CD4-positive, alpha-beta T cell treated with Interleukin-2 at 100 ng/mL for 4 hours (primary cell): ENCODE results near the gene TMEM201.

Source experiments
- DNase-seq: peaks from one replicate; pipeline ENCODE4 v3.0.0-alpha.2; 2020; ENCODE audit warnings: low spot score

Gene TMEM201

DNA sequence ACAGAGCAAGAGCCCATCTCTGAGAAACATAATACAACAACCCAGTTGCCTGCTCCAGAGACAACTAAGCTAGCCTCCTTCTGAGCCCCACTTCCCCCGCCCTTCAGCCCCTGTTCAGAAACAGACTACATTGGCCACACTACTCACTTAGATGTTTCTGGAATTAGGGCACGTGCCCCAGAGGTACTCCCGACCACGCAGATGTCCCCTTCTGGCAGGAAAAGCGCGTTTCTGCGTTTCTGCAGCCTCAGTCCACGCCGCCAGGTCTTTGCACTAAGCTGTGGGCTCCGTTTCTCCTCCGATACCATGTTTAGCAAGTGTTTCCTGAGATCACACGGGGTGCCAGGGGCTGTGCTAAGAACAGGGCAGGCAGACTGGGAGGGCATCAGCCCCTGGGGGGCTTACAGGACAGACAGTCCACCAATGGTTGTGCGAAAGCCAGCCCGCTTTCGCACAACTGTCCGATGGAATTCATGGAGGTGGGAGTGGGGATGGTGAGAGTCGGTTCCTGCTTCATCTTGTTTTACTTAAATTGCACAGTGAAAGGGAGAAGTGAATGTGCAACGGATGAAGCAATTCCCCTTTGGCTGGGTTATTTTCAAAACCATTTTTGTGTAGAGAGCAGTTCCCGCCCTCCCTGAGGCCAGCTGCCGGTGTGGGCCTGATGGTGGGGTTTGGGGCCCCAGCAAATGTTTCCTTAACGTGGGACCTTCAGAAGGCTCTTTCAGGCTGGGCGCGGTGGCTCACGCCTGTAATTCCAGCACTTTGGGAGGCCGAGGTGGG lies 65.5 kb downstream of the TMEM201 start:
- no peak for DNase-seq

DNA sequence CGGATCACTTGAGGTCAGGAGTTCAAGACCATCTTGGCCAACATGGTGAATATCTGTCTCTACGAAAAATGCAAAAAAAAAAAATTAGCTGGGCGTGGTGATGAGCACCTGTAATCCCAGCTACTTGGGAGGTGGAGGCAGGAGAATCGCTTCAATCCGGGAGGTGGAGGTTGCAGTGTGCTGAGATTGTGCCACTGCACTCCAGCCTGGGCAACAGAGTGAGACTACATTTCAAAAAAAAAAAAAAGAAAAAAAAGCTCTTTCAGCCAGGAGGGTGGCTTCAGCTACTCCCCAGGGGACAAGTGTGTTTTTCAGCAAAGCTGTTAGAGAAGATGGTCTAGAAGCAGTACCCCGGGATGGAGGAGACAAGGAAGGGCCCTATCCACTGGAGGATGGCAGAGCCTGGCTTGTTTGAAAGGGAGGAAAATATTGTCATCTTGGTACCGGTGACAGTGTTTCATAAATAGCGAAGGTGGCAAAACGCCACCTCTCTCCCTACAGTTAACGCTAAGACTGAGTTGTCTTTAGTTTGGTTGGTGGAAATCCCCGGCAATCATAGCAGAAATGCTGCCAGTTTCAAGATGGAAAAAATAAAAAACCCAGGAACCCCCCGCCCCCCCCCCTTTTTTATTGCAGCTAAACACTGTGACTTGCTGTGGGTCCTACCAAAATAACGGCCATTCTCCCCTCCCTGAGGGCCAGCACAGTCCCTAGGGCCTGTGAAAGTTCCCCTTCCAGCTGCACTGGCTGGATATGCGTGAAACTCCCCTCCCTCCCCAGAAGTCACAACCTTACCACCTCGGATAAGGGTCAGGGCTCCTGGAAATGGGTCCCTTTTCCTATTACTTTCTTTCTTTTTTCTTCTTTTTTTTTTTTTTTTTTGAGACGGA lies 66.4 kb downstream of the TMEM201 start:
- peak; percentile 68 for DNase-seq

DNA sequence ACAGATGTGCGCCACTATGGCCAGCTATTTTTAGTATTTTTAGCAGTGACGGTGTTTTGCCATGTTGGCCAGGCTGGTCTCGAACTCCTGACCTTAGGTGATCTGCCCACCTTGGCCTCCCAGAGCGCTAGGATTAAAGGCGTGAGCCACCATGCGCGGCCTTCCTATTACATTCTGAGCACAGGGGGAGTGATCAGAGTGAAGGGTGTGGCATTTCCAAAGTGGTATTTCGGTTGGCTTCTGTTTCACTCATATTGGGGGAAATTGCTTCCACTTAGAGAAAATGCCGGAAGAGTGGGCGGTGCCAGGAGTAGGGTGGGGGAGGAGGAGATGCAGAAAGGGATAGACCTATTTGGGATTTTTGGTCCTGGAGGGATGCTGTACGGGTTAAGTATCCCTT lies 67.1 kb downstream of the TMEM201 start:
- DNase-seq: no peak

DNA sequence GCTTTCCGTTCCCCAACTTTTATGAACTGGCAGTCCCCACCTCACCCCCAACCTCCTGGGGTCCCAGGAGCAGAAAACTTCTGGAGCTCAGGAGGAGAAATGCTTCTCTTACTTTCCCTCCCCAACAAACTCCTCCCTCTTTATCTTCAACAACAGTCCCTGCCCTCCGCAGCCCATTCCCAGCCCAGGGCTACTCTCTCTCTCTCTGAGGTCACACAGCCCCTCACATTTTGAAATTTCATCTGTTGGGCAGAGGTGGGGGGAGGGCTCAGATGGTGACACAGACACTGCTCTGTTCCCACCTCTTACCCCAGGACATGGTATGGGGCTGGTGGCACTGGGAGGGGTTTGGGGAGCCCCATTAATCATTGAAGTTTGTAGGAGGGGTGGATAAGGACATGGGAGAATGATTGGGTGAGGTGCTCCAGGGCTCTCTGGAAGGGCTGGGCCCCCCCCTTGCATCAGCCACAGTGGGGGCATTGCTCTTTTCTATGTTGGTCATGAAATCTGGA lies 68.9 kb downstream of the TMEM201 start:
- no peak for DNase-seq

DNA sequence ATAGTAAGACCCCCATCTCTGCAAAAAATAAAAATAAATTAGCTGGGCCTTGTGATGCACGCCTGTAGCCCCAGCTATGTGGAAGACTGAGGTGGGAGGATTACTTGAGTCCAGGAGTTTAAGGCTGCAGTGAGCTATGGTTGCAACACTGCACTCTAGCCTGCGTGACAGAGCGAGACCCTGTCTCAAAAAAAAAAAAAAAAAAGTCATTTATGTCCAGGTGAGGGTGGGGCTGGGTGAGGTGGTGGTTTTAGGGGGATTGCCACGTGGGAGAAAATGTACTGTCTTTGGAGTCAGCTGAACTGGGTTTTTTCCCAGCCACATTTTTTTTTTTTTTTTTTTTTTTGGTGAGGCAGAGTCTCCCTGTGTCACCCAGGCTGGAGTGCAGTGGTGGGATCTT lies 69.5 kb downstream of the TMEM201 start:
- peak; percentile 21 for DNase-seq

DNA sequence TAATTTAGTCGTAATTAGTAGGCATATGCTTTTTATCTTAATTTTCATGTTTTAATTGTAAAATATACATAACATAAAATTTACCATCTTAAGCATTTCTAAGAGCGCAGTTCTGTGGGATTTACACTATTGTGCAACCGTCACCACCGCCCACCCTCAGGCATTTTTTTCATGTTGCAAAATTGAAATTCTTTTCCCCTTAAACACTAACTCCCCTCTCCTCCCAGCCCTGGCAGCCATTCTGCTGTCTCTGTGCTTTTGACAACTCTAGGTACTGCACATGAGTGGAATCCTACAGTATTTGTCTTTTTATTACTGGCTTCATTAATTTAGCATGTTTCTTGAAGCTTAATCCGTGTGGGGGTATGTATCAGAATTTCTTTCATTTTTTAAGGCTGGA lies 70.6 kb downstream of the TMEM201 start:
- no peak for DNase-seq

DNA sequence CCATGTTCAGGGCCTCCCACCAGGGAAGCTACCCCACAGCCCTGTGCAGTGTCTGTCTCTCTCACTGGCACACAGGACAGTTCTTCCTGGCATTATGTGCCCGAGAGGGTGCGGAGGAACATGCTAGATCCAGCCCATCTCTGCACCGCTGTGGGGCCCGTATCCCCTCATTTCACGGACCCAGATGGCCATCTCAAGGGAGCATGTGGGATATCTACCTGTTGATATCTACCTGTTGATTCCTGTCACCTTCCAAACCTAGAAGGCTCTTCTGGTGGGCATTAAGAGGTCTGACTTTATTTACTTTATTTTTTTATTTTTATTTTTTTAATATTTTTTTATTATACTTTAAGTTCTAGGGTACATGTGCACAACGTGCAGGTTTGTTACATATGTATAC lies 74.5 kb downstream of the TMEM201 start:
- DNase-seq: no peak
